ENCODE data around the gene ACTR6.

DNA sequence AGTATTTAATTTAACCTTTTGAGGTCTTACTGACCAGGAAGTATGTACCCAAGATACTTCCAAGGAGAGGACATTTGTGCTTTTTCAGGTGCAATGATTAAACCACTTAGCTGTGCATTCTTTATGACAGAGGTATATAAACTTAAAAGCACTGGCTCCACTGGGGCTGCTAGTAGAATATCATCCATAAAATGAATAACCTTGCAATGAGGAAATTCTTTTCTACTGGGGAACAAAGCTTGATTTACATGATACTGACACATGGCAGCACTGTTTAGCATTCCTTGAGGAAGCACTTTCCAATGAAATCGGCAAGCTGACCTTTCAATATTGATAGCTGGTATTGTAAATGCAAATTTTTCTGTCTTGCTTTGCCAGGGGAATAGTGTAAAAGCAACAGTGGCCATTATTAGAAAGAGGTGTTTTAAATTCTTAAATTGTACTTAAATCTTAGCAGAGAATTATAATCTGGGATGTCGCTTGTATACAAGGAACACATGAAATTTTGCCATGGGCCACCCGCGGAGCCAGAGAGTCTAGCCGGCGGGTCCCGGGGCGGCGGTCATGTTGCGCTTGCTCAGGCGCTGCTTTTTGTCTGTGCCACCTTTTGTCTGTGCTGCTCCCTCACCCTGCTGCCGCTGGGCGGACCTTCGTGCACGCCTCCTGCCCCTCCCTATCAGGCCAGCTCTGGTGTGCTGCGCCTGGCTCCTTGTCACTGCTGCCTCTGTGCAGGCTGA is 37.0 kb upstream of the ACTR6 start:
- TF ChIP-seq YY1 (IDR thresholded peaks at IDR 0.05; ENCODE audit: insufficient read depth, insufficient read length) (no peak), SUZ12 (IDR thresholded peaks at IDR 0.05; ENCODE audit: extremely low read depth, insufficient read depth, insufficient read length) (no peak)

Data from NT2/D1 (cell line).